HG02571 (cell line): ENCODE data around the gene OCA2.
"Not testable (repeated sequence)": the region's sequence is repeated elsewhere in the genome, so short reads cannot be mapped to it uniquely, and the experiment has no call there.

Experiments used
- ATAC-seq: cut with Tn5 transposase; IDR thresholded peaks from one replicate; pipeline ENCODE4 v1.9.1; 2021; ENCODE audit warnings: mild to moderate bottlenecking, moderate library complexity; ENCODE audit not compliant: unreplicated experiment

OCA2 gene

DNA sequence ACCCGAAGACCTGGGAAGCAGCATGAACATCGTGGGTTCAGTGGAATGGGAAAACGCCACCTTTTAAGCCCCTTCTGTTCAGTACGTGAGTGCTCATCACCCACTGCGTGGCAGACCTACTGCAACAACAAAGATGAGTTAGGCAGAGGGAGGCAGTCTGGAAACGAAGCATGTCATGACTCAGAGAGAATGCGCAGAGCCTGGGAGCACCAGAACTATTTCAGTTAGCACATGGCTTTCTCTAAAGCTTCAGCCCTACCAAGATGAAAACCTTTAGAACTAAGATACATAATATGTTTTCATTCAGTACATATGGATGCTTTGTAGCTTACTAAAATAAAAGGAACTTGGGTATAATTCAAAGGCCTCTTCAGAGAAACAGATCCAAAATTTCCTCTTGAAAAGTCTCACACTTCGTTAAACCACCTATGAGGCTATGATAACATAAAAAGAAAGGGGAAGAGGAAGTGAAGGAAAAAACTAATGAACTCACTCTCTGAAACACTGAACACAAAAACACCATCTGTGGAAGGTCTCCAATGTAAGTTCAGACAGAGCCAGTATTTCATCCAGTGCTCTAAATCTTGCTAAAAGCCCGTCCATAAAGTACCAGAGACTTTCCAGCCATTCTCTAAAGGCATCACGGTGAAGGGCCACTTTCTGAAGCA lies 140.1 kb downstream of the OCA2 start:
- ATAC-seq, result no peak

GRCh38 chr15:27956285-27956684 lies 142.8 kb downstream of the OCA2 start:
- ATAC-seq, result no peak

DNA sequence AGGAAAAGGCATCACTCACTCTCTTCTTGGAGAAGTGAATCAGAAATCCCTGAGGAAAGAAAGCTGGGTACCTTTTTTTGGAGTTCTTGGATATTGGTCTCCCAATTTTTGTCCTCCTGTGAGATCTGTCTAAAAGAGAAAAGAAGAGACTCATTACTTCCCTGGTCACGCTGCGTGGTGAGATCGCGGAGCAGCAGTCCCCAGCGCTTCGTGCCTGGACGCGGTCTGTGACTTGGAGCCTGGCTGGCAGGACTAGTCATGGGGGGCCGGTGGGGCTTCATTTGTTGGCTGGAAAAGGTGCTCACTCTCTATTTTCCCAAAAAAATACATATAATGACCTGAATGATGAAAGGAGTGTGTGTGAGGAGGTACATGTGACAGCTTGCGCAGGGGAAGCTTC lies 144.0 kb downstream of the OCA2 start:
- ATAC-seq, result no peak

DNA sequence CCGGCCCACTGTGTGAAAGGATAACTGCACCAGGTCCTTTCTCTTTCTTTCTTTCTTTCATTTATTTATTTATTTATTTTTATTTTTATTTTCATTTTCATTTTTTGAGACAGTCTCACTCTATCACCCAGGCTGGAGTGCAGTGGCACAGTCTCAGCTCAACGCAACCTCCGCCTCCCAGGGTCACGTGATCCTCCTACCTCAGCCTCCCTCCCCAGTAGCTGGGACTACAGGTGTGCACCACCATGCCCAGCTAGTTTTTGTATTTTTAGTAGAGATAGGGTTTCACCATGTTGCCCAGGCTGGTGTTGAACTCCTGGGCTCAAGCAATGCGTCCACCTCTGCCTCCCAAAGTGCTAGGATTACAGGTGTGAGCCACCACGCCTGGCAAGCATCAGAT lies 146.5 kb downstream of the OCA2 start:
- not testable (repeated sequence) for ATAC-seq

GRCh38 chr15:27951191-27951890 lies 147.8 kb downstream of the OCA2 start:
- no peak for ATAC-seq

DNA sequence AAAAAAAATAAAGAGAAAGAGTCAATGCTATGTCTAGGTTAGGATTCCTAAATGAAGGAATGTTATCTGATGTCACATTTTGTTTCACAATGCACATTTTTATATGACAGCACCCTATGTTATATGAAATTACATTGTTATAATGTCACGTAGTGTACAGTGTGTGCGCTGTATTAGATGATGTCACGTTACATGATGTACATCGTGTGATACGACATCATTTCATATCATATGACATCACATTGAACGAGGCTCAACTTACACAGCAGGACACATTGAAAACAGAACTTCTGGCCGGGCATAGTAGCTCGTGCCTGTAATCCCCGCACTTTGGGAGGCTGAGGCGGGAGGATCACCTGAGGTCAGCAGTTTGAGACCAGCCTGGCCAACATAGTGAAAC lies 150.0 kb downstream of the OCA2 start:
- ATAC-seq, result no peak

DNA sequence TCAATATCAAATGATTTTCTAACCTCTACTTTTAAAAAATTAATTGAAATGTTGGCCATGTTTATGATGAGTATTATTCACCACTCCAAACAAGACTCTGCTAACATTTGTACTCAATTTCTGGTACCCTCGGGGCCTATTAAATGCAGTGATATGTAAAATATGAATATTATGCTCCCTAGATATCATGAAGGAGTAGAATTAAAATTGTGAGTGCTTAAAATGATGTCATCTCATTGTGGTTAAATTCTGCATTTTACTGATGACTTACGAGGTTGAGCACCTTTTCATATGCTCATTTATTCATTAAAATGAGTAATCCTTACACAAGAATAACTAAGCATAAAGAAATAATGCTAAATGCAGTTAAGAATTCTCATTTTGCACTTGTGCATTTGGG lies 159.9 kb downstream of the OCA2 start:
- no peak for ATAC-seq

- no peak for ATAC-seq
Measured at GRCh38 chr15:27937851-27938250, 161.3 kb downstream of the OCA2 start.

- ATAC-seq, result no peak
Measured at GRCh38 chr15:27936164-27936563, 163.0 kb downstream of the OCA2 start.

DNA sequence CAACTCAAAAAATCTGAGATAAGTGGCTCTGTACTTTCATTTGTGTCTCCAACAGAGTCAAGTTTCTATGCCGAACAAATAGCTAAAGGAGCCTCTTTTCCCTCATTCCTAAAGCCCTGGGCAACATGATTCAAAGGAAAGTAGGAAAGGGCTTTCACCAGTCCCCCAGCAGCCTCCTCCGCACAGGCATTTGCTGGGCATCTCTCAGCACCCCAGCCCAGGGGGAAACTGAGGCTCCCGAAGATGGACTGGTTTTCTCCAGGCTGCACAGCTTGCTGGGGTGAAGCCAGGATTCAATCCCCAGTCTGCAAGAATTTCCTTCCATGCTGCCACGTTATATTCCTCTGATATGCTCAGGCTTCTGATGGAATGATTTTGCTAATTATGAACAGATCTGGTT lies 163.8 kb downstream of the OCA2 start:
- ATAC-seq, result no peak

- ATAC-seq, result no peak
Measured at GRCh38 chr15:27934782-27935181, 164.3 kb downstream of the OCA2 start.

- ATAC-seq, result no peak
Measured at GRCh38 chr15:27933562-27933961, 165.6 kb downstream of the OCA2 start.

DNA sequence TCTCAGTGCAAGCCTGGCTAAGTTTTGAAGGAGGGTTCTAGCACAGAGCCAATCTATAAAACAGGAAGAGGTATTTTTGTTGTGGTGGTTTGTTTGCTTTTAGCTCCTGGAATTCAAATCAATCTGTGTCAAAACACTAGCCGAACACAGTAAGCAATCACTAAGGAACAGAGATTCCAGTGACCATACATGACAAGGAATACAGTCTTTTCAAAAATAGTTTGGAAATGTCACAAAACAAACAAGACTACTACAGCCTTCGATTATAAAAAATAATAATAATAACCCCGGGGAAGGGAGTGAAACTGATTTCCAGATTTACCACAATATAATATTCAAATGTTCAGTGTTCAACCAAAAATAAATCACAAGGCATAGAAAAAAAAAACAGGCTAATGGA lies 166.5 kb downstream of the OCA2 start:
- ATAC-seq, result no peak

- ATAC-seq, result no peak
Measured at GRCh38 chr15:27928386-27928785, 170.7 kb downstream of the OCA2 start.

DNA sequence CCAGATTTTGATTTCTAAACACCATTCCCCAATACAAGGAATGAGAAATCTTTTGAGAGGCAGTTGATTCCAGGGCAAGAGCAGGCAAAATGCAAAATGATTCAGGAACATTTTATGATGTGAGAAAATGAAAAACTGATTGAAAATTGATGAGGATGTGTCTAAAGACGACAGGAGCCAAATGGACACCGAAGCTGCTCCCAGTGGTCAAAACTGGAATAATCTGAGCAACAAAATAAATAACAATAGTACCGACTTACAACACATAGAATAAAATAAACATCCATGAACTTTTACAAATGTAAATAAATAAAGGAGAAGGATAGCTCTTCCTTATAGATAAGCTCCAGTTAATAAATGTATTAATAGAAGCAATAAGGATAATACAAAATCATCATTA lies 186.8 kb downstream of the OCA2 start:
- ATAC-seq, result no peak

DNA sequence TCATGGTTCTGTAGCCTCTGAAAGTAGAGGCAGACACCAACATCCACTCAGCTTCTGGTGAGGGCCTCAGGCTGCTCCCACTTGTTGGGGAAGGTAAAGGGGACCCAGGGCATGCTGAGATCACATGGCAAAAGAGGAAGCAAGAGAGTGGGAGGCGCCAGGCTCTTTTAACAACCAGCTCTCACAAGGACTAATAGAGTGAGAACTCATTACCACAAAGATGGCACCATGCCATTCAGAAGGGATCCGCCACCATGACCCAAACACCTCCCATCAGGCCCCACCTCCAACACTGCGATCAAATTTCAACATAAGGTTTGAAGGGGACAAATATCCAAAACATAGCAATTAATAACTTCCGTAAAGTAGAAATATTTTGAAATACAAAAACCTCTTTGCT lies 192.3 kb downstream of the OCA2 start:
- no peak for ATAC-seq

- ATAC-seq, result no peak
Measured at GRCh38 chr15:27903405-27903804, 195.7 kb downstream of the OCA2 start.

DNA sequence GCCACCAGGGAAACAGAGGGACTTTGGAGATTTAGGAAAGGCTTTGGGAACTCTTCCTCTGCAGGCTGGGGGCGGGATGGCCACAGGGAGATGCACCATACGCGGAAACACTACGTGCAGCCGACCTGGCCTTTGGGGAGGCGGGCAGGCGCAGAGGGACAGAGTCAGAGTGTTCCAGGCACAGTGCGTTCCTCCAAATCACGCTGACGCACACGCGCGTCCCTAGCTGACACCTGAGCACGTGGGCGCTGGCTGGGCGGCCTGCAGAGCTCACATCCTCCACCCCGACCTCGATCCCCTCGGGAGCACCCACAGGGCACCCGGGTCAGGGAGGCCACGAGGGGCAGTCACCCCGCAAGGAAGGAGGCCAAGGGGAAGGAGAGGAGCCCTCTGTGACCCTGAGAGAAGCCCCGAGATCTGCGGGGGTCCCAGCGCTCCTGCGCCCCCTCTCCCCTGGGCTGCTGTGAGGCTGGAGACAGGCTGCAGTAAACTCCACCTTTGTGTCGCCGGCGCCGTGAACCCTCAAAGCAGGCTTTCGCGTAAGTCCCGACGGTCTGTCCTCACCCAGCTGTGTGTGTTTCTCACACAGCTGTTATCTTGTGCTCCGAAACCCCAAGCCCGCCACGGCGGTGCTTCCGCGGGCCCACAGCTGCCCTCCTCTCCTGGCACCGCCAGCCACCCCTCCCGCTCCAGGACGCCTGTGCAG lies 196.3 kb downstream of the OCA2 start:
- ATAC-seq, result no peak

- no peak for ATAC-seq
Measured at GRCh38 chr15:27899583-27900285, 199.4 kb downstream of the OCA2 start.

DNA sequence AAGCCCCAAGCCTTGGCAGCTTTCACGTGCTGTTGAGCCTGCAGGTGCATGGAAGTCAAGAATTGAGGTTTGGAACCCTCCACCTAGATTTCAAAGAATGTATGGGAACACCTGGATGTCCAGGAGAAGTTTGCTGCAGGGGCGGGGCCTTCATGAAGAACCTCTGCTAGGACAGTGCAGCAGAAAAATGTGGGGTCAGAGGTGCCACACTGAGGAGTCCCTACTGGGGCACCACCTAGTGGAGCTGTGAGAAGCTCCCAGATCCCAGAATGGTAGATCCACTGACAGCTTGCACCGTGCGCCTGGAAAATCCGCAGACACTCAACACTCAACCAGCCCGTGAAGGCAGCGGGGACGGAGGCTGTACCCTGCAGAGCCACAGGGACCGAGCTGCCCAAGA lies 201.6 kb downstream of the OCA2 start:
- no peak for ATAC-seq

DNA sequence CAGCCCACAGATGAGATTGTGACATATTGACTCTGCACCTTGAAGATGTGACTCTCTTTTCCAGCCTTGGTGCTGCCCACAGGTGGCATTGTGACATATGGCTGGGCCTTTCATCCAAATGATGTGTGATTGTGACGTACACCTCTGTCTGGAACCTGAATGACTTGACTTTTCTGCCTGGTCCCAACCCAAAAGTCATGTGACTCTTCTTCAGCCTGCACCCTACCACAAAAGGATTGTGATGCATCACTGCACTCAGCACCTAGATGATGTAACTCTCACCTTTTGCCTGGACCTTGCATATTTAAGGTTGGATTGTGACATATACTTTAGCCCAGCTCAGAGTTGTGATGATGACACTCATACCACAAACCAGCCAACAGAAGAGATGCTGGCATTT lies 204.5 kb downstream of the OCA2 start:
- ATAC-seq, result no peak

- no peak for ATAC-seq
Measured at GRCh38 chr15:27889258-27889657, 209.9 kb downstream of the OCA2 start.
